Esophagus muscularis mucosa (tissue), 4 donors: Measurements from ENCODE around the gene CCDC91. TPM values are rescaled to one million over a fixed set of nuclear protein-coding genes. Genes with fewer than 3 reads are reported as not detected.

Experiments used
- DNase-seq: peaks from one replicate; pipeline ENCODE4 v3.0.0-alpha.2; 2017; ENCODE audit errors: extremely low spot score
- H3K27ac ChIP-seq, 4 donors: fragments of 200-600 bp; sonication (generic); replicated peaks in 1 of 4; 1 replicate in 3 of 4; 2 replicates in 1 of 4; pipeline ENCODE4 v1.5.1; 2016 to 2019; ENCODE audit warnings: mild to moderate bottlenecking in 1 of 4
- H3K27me3 ChIP-seq, 4 donors: fragments of 200-600 bp; sonication (generic); one replicate each; pipeline versions ENCODE4 v1.5.1 to v1.6.0; 2016 to 2019
- H3K36me3 ChIP-seq, 4 donors: fragments of 200-600 bp; sonication (generic); one replicate each; pipeline ENCODE4 v1.5.1; 2016 to 2019
- H3K4me1 ChIP-seq, 4 donors: fragments of 200-600 bp; sonication (generic); one replicate each; pipeline ENCODE4 v1.5.1; 2016 to 2019
- H3K4me3 ChIP-seq, 4 donors: fragments of 200-600 bp; sonication (generic); 1 replicate in 2 of 4; 2 replicates in 2 of 4; pipeline ENCODE4 v1.5.1; 2016 to 2019; ENCODE audit warnings: mild to moderate bottlenecking in 4 of 4, moderate library complexity in 1 of 4
- H3K9me3 ChIP-seq, 4 donors: fragments of 200-600 bp; sonication (generic); 1 replicate in 3 of 4; 2 replicates in 1 of 4; pipeline ENCODE4 v1.5.1; 2016 to 2019
- CTCF ChIP-seq, 3 experiments: fragments of 200-600 bp in 2 of 3; fragments of 450-650 bp in 1 of 3; sonication (generic) in 2 of 3; IDR thresholded peaks; one replicate each; pipeline ENCODE4 v1.5.1; 2017 to 2019; ENCODE audit warnings: antibody characterized with exemption in 3 of 3, mild to moderate bottlenecking in 2 of 3, moderate library complexity in 1 of 3
- EP300 ChIP-seq: sonication (generic); formaldehyde crosslinking; IDR thresholded peaks from one replicate; pipeline ENCODE4 v1.6.1; 2017; ENCODE audit warnings: antibody characterized with exemption
- POLR2A ChIP-seq: fragments of 450-650 bp; IDR thresholded peaks from one replicate; pipeline ENCODE4 v1.6.1; 2017; ENCODE audit warnings: antibody characterized with exemption, moderate library complexity, mild to moderate bottlenecking, low read depth
- POLR2AphosphoS5 ChIP-seq, 2 donors: sonication (generic); formaldehyde crosslinking; IDR thresholded peaks; one replicate each; pipeline ENCODE4 v1.6.1; 2017; ENCODE audit warnings: antibody characterized with exemption in 2 of 2
- WGBS: methylation state at CpG from one replicate; pipeline ENCODE4 v1.1.5; 2018; 5-methylcytosine and 5-hydroxymethylcytosine counted together
- intact Hi-C: fragments of 100-400 bp; cut with DNase I; formaldehyde crosslinking; loops from one replicate; pipeline ENCODE4 v1.15.1; 2023
- total RNA-seq, 4 donors: library from RNA; depleted of rRNA; stranded (reverse); fragments of >200 nt; gene quantifications; one replicate each; pipeline versions ENCODE4 v1.1.0 to v1.2.1, GENCODE V29; 2016

Gene CCDC91
- total RNA-seq, 4 donors from 2014 or later = 51.1 to 76.4 (median 59.0) TPM

- Histone ChIP-seq H3K9me3 (peaks cover 0 to 6% (median 0%) of the 10 kb centered on the region in 4 donors), H3K27ac (no peak overlapping the region), H3K4me1 (peaks cover 0 to 5% (median 0%) of the 10 kb centered on the region in 4 donors), H3K4me3 (no peak overlapping the region), H3K36me3 (no peaks in the 10 kb centered on the region), H3K27me3 (no peaks in the 10 kb centered on the region)
- intact Hi-C loops = no loop called here
- no peak for DNase-seq
- TF ChIP-seq EP300 (no peak), POLR2AphosphoS5 (IDR thresholded peaks at IDR 0.05) (no peak), CTCF (IDR thresholded peaks at IDR 0.05) (no peak), POLR2A (no peak)
- 89% methylated on average over 2 of the region's 2 CpGs for whole genome bisulfite sequencing
Measured at GRCh38 chr12:28217805-28218204, 27.5 kb downstream of the CCDC91 start.

DNA sequence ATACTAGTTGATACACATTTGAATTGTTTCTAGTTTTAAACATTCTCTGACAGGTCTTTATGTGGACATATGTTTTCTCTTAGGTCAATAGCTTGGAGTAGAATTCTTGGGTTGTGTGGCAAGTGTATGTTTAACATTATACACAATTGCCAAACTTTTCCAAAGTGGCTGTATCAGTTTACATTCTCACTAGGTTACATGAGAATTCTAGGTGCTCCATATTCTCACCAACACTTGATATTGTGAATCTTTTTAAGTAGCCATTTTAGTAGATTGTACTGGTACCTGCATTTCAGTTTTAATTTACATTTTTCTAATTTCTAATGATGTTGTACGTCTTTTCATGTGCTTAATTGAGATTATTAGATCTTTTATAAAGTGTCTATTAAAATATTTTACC, 28.6 kb downstream of the CCDC91 start:
- Histone ChIP-seq H3K36me3 (no peaks in the 10 kb centered on the region), H3K9me3 (peaks cover 0 to 6% (median 0%) of the 10 kb centered on the region in 4 donors), H3K4me3 (no peak overlapping the region), H3K27ac (no peak overlapping the region), H3K4me1 (peaks cover 0 to 6% (median 3%) of the 10 kb centered on the region in 4 donors), H3K27me3 (no peaks in the 10 kb centered on the region)
- intact Hi-C loops = no loop called here
- TF ChIP-seq CTCF (IDR thresholded peaks at IDR 0.05) = no peak
- TF ChIP-seq EP300 = no peak
- no peak for TF ChIP-seq POLR2A
- no peak for TF ChIP-seq POLR2AphosphoS5 (IDR thresholded peaks at IDR 0.05)
- DNase-seq = no peak
- 97% methylated on average over 1 of the region's 1 CpG for WGBS

DNA sequence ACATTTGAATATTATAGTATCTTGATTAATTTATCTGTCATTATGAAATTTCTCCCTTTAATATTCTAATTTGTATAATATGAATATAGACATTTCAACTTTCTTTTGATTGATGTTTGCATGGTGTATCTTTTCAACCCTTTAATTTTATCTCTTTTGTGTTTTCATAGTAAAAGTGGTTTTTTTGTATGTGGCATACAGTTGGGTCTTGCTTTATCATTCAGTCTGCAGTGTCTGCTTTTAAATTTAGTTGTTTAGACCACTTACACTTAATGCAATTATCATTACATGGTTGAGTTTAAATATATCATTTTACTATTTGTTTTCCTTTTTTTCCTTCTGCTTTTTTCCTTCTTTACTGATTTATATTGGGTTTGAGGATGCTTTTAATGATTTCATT, 29.6 kb downstream of the CCDC91 start:
- Histone ChIP-seq H3K36me3 (no peaks in the 10 kb centered on the region), H3K4me3 (no peak overlapping the region), H3K27me3 (no peaks in the 10 kb centered on the region), H3K4me1 (peaks cover 0 to 6% (median 3%) of the 10 kb centered on the region in 4 donors), H3K9me3 (peaks cover 0 to 6% (median 0%) of the 10 kb centered on the region in 4 donors), H3K27ac (no peak overlapping the region)
- no peak for TF ChIP-seq EP300
- no peak for TF ChIP-seq POLR2AphosphoS5 (IDR thresholded peaks at IDR 0.05)
- TF ChIP-seq CTCF (IDR thresholded peaks at IDR 0.05) = no peak
- TF ChIP-seq POLR2A = no peak
- intact Hi-C loops = no loop called here
- no peak for DNase-seq

DNA sequence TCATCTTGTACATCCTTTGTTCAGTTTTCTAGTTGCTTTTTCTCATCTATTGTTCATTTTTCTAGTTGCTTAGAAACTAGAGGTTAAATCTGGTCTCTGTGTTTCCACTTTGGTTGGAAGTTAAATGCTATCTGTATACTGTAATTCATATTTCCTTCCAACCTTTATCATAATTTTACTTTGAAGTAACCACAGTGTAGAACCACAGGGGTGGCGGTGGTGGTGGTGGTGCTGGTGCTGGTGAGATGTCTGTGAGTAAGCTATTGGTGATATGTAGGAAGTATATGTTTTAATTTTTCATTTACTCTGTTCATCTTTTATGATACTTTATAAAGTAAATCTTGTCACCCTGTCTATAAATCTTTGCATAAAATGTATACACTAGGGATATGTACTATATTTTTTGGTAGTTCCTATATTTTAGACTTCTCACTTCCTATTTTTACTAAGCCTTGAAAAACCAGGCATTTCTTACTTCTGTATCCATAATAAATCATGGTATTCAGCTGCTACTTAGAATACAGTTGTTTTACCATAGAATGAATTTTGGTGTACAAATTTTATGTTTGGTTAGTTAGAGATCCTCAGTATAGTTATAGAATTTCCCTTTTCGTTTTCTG, 31.9 kb downstream of the CCDC91 start:
- H3K9me3 ChIP-seq = peaks cover 0 to 6% (median 0%) of the 10 kb centered on the region in 4 donors
- no peak for DNase-seq
- no peaks in the 10 kb centered on the region for H3K27me3 ChIP-seq
- no peak overlapping the region for H3K4me3 ChIP-seq
- no peak overlapping the region for H3K27ac ChIP-seq
- no peaks in the 10 kb centered on the region for H3K36me3 ChIP-seq
- TF ChIP-seq EP300 = no peak
- no peak for TF ChIP-seq CTCF (IDR thresholded peaks at IDR 0.05)
- TF ChIP-seq POLR2AphosphoS5 (IDR thresholded peaks at IDR 0.05) = no peak
- TF ChIP-seq POLR2A = no peak
- 96% methylated on average over 2 of the region's 2 CpGs for WGBS
- intact Hi-C loops = no loop called here
- H3K4me1 ChIP-seq = peaks cover 0 to 19% (median 7%) of the 10 kb centered on the region in 4 donors

DNA sequence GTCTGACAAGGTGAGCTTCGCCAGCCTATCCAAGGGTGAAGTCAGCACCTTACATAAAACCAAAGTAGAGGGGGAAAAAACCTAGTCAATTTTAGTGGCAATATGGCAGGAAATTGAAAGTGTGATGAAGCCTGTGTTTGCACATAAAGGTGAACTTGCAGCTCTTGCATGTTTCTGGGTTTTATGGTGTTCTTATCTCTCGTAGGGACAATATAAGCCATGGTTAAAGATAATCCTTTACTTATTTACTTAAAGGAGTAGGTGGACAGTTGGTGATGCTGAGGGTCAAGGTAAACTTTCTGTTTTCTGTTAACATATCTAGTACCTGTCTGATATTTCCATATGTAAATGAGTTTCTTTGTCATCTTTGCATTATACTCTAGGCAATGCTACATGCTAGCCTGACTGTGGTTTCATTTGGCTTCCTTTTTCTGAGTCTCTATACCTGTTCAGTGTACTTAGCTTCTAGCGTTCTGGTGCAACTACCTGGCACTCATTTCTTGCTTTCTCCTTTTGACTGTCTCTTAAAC, 32.8 kb downstream of the CCDC91 start:
- no peak overlapping the region for H3K4me3 ChIP-seq
- peaks cover 0 to 6% (median 0%) of the 10 kb centered on the region in 4 donors for H3K9me3 ChIP-seq
- WGBS = 93% methylated on average over 3 of the region's 3 CpGs
- intact Hi-C loops = no loop called here
- DNase-seq = no peak
- peaks cover 0 to 19% (median 7%) of the 10 kb centered on the region in 4 donors for H3K4me1 ChIP-seq
- H3K27me3 ChIP-seq = no peaks in the 10 kb centered on the region
- no peak overlapping the region for H3K27ac ChIP-seq
- no peak for TF ChIP-seq EP300
- no peak for TF ChIP-seq POLR2A
- TF ChIP-seq CTCF (IDR thresholded peaks at IDR 0.05) = no peak
- TF ChIP-seq POLR2AphosphoS5 (IDR thresholded peaks at IDR 0.05) = no peak
- H3K36me3 ChIP-seq = no peaks in the 10 kb centered on the region
